ENCODE measurements around the gene ALG14. TPM values are rescaled to one million over a fixed set of nuclear protein-coding genes. Genes with fewer than 3 reads are reported as not detected.
"Not testable (repeated sequence)": the region's sequence is repeated elsewhere in the genome, so short reads cannot be mapped to it uniquely, and the experiment has no call there.

ALG14 gene, protein sequence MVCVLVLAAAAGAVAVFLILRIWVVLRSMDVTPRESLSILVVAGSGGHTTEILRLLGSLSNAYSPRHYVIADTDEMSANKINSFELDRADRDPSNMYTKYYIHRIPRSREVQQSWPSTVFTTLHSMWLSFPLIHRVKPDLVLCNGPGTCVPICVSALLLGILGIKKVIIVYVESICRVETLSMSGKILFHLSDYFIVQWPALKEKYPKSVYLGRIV
- 1.3 TPM for total RNA-seq
- long read RNA-seq, full-length matches to known transcripts, result 2 of 4 reads
- long read RNA-seq, partial matches to known transcripts, result 0 of 4 reads
- long read RNA-seq, other reads (novel, unspliced or antisense), result 2 of 4 reads

GRCh38 chr1:95072532-95073419 lies at the start of gene ALG14:
ALG14 (minus strand) TSS chr1:95072951; CDS start chr1:95072898, 53 bp downstream.
- ATAC-seq (peak; percentile 98), DNase-seq (peak; percentile 95)
- intact Hi-C loops (cut with micrococcal nuclease), result loop anchor here (2.0 kb wide), 1 partner anchor 40 kb away; no protein-coding TSS in a partner anchor

DNA sequence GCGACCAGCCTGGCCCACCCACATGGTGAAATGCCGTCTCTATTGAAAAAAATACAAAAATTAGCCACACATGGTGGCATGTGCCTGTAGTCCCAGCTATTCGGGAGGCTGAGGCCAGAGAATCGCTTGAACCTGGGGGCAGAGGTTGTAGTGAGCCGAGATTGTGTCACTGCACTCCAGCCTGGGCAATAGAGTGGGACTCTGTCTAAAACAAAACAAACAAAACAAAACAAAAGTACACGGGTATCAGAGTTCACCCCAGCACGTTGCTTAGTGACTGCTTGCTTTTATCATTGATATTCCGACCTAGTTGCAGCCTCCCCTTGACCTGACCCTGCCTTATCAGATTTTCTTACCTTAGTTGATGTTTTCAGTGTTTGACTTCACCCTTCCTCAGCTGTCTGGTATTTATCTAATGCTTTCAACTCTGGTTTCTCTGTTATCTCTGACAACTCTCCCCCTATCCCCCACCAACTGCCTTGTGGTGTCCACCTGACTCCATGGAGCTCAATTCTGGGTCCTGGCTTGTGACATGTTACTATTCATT lies 49.5 kb upstream of the ALG14 start:
- no peak for ATAC-seq
- intact Hi-C loops (cut with micrococcal nuclease), result no loop called here
- no peak for DNase-seq

GRCh38 chr1:95119273-95119672 lies 46.5 kb upstream of the ALG14 start:
- no peak for ATAC-seq
- no peak for DNase-seq
- intact Hi-C loops (cut with micrococcal nuclease), result no loop called here

- ATAC-seq, result no peak
- intact Hi-C loops (cut with micrococcal nuclease), result no loop called here
- no peak for DNase-seq
These were observed 46.0 kb upstream of the ALG14 start for GRCh38 chr1:95118710-95119109.

GRCh38 chr1:95118067-95118499 lies 45.3 kb upstream of the ALG14 start:
- DNase-seq, result no peak
- intact Hi-C loops (cut with micrococcal nuclease), result no loop called here
- ATAC-seq, result peak; percentile 39

DNA sequence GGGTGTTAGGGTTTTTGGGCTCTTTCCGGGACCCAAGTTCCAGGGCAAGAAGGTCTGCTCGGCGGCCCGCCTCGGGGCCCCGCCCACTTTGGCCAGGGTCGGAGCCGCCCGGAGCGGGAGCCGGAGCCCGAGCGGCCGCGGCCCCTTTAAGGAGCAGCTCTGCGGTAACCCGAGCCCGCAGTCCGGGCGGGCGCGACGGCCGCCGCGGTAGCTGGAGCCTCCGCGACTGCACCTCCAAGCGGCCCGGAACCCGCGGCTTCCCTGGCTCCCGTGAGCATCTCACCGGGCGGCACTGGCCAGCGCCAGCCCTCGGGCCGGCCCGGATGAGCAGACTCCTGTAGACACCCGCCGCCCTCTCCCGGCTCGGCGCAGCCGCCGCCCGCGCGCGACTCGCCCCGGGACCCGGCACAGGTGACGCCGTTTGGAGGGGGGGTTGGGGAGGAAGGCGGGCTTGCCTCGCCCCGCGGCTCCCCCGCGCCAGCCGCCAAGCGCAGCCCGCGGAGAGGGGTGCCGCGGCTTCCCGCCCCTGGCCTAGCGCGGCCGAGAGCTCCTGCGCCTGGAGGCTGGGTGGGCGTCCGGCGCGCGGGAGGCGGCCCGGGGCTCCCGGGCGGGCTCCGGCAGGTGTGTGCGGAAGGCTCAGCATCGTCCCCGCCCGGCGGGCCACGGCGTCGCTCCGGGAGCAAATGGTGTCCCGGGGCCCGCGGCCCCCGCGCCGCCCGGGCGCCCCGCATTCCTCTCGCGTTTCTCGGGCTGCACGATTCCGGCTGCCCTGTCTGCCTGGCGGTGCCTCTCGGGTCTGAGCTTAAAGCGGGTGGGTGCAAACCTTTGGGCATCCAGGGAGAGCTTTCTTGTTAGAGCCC lies 44.7 kb upstream of the ALG14 start, which contains the start of gene TLCD4:
TSS of gene TLCD4 (plus strand) at position 149 of the 860 bp plus-strand sequence. CDS start 26,547 bp downstream, outside the sequence.
- ATAC-seq (peak; percentile 96), DNase-seq (peak; percentile 87)
- intact Hi-C loops (cut with micrococcal nuclease), result no loop called here

DNA sequence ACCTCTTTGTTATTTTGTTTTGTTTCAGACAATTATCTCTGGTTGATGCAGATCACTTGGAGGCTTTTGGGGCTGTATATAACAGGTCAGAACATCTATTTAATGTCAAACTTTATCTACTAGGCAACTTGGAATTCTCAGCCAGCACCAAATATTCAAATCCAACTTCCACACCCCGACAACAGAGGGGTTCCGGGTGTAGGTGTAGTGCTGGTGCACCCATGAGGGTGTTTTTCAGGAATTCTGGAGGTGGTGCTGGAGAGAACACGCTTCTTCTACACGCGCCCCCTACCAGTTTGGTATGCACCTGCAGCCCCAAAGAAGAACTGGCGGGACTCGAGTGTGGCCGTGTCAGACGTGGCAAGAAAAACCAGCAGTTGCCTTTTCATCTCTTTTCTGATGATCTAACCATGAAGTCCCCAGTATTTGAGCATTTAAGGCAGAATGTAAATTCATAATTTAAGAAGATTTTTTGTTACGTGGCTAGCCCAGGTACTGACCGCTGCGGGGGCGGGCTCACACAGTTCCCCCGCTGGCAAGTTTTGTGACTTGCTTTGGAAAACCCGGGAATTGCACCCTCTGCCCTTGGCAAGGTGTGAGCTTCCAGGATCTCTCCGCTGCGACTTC lies 43.9 kb upstream of the ALG14 start:
- peak; percentile 77 for ATAC-seq
- peak; percentile 68 for DNase-seq
- intact Hi-C loops (cut with micrococcal nuclease), result no loop called here

DNA sequence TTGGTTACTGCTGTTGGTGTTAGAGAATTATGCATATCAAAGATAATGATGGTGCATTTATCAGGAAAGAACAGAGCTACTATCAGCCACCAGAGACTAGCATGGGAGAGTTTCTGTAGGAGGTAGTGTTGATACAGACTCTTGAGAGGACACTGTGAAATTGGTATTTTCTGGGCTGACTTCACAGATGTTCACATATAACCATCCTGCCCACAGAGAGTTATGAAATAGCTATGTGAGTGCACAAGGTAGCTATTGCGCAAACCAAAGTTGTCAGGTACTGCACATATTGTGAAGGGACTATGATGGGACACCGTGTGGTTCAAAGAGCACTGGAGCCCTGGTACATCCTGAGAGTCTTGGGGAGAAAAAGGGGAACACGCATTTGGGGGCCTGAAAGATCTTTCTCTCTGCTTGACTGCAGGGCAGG lies 43.0 kb upstream of the ALG14 start:
- ATAC-seq, result no peak
- no peak for DNase-seq

GRCh38 chr1:95113684-95114083 lies 40.9 kb upstream of the ALG14 start:
- ATAC-seq (no peak), DNase-seq (no peak)
- intact Hi-C loops (cut with micrococcal nuclease), result loop anchor here (2.0 kb wide), 1 partner anchor 41 kb away; the partner anchor contains the start of gene ALG14

More for the DNA sequence above, 43.0 kb upstream of the ALG14 start:
- intact Hi-C loops (cut with micrococcal nuclease), result no loop called here

- ATAC-seq (no peak), DNase-seq (no peak)
- intact Hi-C loops (cut with micrococcal nuclease), result no loop called here
These were observed 38.3 kb upstream of the ALG14 start for GRCh38 chr1:95111014-95111413.

DNA sequence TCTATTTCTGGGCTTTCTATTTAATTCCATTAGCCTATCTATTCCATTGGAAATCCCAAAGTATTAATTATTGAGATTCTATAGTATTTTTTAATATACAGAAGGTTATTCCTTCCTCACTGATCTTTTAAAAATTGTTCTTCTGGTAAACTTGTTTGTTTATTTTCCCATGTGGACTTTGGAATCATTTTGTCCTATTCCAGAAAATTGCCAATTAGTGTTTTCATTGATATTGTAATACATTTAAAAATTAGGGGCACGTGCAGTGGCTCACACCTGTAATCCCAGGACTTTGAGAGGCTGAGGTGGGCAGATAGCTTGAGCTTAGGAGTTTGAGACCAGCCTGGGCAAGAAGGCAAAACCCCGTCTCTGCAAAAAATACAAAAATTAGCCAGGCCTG lies 36.0 kb upstream of the ALG14 start:
- ATAC-seq (no peak), DNase-seq (no peak)
- intact Hi-C loops (cut with micrococcal nuclease), result no loop called here

DNA sequence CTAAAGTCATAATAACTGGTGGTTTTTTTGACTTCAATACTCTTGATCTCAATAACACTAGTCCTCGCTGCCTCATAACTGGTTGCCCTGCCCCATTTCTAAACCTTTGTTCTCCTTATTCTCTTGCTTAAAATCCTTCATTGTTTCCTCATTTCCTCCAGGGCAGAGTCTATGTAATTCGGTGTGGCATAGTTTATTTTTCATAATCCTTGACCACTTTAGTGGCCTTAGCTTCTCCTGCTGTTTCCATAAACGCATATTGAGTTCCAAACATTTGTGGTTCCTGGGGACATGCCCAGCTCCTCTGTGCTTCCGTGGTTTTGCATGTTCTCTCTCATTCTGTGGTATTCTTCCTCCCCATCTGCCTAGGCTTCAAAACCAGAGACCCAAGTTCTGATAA lies 25.4 kb upstream of the ALG14 start:
- no peak for DNase-seq
- intact Hi-C loops (cut with micrococcal nuclease), result no loop called here
- no peak for ATAC-seq

DNA sequence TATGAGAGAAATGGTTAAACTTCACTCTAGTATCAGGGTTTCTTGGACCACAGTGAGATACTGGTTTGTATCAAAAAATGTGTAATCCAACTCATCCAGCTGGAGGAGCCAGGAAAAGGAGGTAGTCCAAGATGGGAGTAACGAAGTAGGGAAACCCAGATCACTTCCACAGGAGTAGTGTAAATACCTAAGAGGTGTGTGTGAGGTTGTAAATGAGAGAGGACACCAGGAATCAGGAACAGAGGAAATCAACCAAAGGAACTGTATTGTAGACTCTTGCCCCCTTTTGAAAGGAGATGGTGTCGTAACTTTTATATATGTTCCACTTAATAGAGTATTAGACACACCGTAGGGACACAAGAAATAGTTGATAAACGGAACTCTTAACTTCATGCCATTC lies 24.7 kb upstream of the ALG14 start:
- DNase-seq, result no peak
- intact Hi-C loops (cut with micrococcal nuclease), result no loop called here
- no peak for ATAC-seq

DNA sequence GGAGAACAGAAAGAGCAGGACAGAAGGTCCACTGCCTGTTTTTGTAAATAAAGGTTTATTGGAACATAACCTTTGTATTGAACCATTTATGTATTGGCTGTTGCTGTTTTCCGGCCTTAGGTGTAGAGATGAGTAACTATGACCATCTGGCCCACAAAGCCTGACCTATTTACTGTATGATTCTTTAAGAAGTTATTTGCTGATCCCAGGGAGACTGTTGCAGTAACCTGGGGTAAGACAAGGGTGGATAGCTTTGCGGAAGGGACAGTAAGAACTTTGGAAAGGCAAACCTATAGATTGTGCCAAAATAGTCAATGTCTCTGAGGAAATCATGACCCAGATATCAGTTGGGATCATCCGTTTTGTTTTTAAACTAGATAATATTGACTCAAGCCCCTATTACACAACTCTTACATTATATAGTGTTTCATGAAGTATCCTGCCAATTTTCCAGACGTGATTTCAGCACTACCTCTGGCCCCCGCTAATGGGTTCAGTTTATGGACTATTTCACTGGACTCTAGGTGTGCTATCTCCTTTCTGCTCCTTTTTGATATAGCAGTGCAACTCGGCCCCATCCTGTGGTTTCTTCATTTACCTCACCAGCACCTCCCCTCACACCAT lies 23.6 kb upstream of the ALG14 start:
- intact Hi-C loops (cut with micrococcal nuclease), result no loop called here

DNA sequence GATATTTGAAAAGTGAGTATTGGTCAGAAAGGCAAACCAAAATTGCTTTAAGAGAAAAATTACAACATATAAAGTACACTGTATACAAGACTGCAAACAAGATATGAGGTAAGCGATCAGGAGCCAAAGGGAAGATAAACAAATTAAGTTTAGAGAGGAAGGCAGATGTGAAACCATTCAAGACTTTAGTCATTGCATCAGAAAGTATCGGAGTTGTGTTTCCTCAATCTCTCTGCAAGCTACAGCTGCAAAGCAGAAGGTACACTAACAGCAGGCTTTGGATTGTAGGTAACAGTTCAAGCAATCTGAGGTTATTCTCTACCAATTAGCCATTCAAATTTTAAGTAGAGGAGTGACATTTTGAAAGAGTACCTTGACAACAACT lies 23.1 kb upstream of the ALG14 start:
- DNase-seq, result no peak
- intact Hi-C loops (cut with micrococcal nuclease), result no loop called here
- ATAC-seq, result no peak

More for the DNA sequence above, 23.6 kb upstream of the ALG14 start:
- no peak for ATAC-seq
- DNase-seq, result no peak

GRCh38 chr1:95094923-95095322 lies 22.2 kb upstream of the ALG14 start:
- ATAC-seq (no peak), DNase-seq (no peak)
- intact Hi-C loops (cut with micrococcal nuclease), result no loop called here

- no peak for ATAC-seq
- no peak for DNase-seq
- intact Hi-C loops (cut with micrococcal nuclease), result no loop called here
These were observed 20.5 kb upstream of the ALG14 start for GRCh38 chr1:95093296-95093695.

DNA sequence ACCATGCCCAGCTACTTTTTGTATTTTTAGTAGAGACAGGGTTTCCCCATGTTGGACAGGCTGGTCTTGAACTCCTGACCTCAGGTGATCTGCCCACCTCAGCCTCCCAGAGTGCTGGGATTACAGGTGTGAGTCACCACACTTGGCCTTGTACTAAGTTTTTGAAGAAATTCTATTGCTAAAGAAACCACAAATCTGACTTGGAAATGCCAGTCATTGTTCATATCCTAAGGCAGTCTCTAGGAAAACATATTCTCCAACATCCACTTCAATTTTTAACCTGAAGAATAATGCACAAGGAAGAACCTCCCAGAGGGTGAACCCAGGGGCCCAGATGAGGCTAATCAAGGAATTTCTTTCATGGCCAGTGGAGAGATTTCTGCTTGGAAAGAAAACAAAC lies 20.1 kb upstream of the ALG14 start:
- ATAC-seq; intact Hi-C loops (cut with micrococcal nuclease); DNase-seq: not testable (repeated sequence)

Measured in left ventricle myocardium superior (tissue), 1 donor.